GM12865 (cell line): ENCODE results near the gene PAIP2B.
"Not testable (repeated sequence)": the region's sequence is repeated elsewhere in the genome, so short reads cannot be mapped to it uniquely, and the experiment has no call there.

Experiments used
- DNase-seq: peaks from one replicate; pipeline ENCODE4 v3.0.0; 2010; ENCODE audit warnings: low read depth
- H3K4me3 ChIP-seq: 2 replicates; pipeline ENCODE4 v1.5.1; 2011; ENCODE audit warnings: mild to moderate bottlenecking, low read depth, low read length, control low read depth
- TF ChIP-seq, protein P1 (sequence below): IDR thresholded peaks from 2 replicates; pipeline ENCODE4 v1.5.1; 2011; ENCODE audit warnings: low read length, control low read depth, low read depth, inconsistent platforms; ENCODE audit not compliant: insufficient read depth; ENCODE audit errors: missing control alignments

PAIP2B gene

DNA sequence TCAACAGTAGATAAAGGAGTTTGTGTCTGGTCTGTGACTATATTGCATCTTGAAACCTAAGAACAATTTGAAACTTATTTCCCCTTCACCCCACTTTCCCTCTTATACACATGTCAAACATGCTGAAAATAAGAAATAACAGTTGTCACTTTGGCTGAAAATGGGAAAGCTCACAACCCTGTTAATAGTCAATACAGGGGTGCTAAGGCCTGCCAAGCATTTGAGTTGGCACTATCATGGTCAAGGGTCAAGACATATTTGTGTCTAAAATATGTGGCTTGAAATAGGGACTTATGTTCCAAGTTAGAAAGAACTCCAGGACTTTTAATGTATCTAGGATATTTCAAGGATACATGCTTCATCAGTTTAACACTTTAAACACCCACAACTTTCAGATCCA lies 20.6 kb downstream of the PAIP2B start:
- H3K4me3 ChIP-seq = no peak overlapping the region
- TF ChIP-seq, protein P1, sequence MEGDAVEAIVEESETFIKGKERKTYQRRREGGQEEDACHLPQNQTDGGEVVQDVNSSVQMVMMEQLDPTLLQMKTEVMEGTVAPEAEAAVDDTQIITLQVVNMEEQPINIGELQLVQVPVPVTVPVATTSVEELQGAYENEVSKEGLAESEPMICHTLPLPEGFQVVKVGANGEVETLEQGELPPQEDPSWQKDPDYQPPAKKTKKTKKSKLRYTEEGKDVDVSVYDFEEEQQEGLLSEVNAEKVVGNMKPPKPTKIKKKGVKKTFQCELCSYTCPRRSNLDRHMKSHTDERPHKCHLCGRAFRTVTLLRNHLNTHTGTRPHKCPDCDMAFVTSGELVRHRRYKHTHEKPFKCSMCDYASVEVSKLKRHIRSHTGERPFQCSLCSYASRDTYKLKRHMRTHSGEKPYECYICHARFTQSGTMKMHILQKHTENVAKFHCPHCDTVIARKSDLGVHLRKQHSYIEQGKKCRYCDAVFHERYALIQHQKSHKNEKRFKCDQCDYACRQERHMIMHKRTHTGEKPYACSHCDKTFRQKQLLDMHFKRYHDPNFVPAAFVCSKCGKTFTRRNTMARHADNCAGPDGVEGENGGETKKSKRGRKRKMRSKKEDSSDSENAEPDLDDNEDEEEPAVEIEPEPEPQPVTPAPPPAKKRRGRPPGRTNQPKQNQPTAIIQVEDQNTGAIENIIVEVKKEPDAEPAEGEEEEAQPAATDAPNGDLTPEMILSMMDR = no peak
- no peak for DNase-seq

DNA sequence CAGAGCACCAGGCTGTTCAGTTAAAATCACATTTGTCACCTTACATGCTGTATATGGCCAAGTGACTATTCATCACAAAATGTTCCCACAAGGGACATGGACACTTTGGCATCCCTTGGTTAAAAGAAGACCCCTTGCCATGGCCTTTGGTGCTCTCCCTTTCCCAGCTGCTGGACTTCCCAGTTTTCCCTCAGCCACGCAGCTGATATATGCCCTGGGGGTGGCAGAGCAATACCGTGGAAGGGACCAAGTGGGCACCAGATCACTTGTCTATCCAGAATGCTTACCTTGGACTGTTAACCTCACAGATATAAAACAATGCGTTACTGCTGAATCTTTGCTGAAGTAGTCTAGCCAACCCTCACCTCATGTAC lies 35.3 kb downstream of the PAIP2B start:
- TF ChIP-seq, protein P1 = no peak
- DNase-seq = no peak
- no peak overlapping the region for H3K4me3 ChIP-seq

DNA sequence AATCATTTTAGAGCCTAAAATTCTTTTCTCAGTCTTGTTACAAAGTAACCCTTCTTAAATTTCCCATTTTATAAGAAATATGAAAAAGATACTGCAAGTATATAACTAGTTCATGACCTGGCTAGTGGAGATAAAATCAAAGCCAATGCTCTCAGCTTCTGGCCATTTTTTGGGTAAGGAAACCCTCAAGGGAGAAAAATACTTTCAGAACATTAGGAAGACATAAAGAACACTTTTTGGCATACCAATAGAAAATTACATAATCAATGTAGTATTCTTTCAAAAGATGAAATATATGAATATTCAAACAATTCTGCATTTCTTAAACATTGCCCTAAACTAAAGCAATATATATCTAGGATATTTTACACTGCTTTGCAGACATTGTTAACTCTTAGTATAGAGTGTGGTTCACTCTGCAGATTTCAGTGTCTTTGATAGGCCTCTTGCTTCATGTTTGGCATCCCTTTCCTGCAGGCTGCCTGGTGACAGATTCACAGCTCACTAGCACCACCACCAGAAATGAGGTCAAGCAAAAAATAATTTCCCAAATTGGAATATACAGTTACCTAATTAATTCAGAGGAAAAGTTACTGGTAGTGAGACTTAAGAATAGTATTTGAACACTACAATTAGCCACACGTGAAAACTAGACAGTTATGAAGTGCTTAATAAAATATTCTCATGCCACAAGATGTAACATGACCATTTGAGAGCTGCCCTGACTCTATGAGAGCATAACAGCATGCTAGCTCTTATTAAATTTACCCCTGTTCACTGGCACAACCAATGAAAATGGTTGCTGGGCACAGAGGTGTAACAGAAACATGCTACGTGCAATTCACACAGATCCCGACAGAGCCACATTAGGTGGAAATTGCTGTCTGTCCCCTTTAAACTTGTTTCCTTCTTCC lies 36.0 kb downstream of the PAIP2B start:
- no peak for DNase-seq

DNA sequence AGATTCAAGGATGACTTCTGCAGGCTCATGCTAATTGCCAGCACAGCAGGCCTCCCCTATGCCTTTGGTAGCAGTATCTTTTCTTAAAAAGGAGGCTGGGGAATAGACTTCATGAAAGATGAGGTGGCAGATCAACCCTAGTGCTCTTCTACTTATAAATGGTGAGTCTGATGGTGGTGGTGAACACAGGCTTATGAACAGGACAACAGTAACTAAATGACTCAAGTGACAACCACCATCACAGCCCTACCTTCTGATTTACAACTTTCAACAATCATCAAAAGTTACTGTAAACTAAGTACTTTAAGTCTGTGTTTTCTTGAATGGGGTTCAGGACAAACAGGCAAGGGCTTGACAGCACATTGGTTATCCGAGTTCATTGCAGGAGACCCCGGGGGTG lies 39.3 kb downstream of the PAIP2B start:
- H3K4me3 ChIP-seq = no peak overlapping the region
- TF ChIP-seq, protein P1 = no peak
- DNase-seq = no peak

More for the DNA sequence above, 36.0 kb downstream of the PAIP2B start:
- no peak overlapping the region for H3K4me3 ChIP-seq
- TF ChIP-seq, protein P1 = no peak

DNA sequence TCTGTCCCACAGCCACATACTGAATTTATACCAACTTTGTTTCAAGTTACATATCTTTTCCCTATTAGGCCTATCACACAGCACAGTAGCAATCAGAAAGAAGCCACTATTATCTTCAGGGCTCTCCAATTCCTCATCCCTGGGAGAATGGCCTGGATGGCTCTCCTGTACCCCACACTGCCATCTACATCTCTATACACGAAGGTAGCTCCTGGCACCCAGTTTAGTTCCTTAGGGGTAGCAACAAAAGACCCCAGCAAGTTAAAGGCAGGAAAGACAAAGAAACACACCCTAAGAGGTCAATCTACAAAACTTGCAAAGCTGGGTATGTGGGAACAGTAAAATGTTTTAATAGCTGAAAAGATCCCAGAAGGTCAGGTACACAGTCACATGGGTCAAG lies 39.9 kb downstream of the PAIP2B start:
- TF ChIP-seq, protein P1 = no peak
- no peak for DNase-seq
- H3K4me3 ChIP-seq = no peak overlapping the region

DNA sequence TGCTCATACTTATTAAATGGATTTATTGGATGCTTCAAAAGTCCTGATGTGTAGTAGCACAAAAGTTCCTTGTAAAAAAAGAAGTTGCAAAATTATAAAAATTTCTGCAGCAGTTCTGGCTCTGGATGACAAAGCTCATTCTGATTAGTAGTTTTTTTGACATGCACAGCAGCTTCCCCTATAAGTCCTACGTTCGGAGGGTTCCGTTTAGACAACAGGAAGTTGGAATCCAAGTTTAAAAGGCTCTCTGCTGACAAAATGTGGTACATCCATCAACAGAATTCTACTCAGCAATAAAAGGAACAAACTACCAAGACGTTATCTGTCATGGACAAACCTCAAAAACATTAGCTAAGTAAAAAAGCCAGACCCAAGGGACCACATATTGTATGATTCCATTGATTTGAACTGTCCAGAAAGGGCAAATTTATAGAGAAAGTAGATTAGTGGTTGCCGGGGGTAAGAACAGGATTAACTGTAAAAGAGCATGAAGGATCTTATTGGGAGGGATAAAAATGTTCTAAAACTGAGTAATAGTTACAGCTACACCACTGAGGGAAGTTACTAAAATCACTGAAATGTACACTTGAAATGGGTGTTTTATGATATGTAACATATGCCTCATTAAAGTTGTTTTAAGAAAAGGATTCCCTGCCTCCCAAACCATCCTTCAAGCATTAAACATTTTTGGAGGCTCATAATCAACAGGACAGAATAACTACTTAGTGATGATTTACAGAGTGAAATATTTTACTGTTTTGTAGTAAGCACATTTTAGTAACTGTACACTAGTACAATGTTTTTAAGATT lies 43.4 kb downstream of the PAIP2B start:
- not testable (repeated sequence) for H3K4me3 ChIP-seq, DNase-seq

DNA sequence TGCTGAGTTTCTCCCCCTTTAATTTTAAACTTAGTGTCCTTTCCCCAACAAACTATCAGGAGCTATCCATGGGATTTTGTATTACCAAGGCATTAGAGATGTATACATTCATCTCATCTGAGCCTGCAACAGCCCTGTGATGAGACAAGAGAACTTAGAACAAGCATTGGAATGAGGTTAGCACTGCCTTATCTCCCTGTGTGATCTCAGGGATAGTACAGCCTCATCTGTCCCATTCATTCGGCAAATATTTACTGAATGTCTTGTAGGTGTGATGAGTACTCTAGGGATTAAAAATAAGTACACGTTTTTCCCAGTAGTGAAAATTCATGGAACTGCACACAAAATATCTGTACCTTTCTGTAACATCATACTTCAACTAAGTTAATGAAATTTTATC lies 45.6 kb downstream of the PAIP2B start:
- TF ChIP-seq, protein P1 = no peak
- H3K4me3 ChIP-seq = no peak overlapping the region
- no peak for DNase-seq

DNA sequence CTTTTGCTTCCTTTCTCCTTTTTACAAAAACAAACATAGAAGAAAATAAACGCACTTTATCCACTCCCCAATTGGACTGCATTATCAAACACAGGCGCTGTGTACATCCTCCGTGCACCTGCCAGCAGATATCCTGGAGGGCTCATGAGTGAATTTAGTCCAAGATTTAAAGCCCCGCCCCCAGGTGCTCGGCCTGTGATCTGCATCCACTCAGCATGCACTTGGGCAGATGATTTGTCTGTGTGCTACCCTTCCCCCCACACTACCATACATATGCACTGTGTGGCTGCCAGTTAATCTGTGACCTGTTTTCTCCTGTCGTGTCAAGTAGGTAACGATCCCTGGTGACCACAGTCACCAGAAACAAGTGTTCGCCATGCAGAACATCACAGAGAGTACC lies 48.1 kb downstream of the PAIP2B start:
- DNase-seq = not testable (repeated sequence)

More for the DNA sequence above, 48.1 kb downstream of the PAIP2B start:
- H3K4me3 ChIP-seq = not testable (repeated sequence)
